ENCODE results near the gene WIPI1. TPM values are rescaled to one million over a fixed set of nuclear protein-coding genes. Genes with fewer than 3 reads are reported as not detected.
A peak's percentile ranks its signal among the peaks of the same experiment; 100 is the strongest.

The WIPI1 gene
- total and polyA plus RNA-seq, 2 of the 13 experiments (the other 11 are each of a cell fraction or from before 2014, with no cell fraction given) = 29.4 to 141 TPM

DNA sequence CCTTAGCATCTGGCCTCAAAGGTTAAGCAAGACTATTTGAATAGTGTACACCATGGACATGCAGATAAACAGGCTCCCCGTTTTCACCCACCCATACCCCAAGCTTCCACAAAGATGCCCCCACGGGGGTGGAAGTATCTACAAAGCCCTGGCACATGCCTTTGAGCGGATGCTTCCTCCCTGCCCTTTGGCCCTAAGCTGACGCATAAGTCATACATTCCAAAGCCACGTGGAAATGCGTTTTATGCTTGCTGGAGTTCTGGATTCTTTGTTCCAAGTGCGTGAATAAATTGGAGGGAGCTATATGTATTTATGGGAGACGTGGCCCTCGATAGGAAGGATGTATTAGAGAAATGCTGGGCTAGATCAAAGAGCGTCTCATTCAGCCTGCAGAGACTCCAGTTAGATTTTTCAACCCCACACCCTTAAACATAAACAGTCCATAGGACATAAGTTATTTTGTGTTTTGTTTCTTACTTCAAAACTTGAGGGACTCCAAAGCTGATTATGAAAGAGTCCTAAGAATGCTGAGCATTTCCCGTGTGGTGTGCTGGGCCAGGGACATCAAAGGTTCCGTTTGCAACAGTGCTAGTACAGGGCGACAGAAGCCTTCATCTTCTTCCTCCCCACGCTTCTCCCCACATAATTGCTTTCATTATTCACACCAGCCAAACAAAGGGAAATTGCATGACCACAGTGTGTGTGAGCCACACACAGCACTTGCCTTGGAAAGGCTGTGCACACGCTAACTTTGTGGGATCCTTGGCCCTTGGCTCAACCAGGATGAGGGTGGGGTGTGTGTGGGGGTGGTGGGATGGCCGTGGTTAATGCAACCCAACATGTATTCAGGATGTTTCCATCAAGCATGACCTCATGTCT, 73.6 kb downstream of the WIPI1 start (continued):
- TF ChIP-seq, protein P1, sequence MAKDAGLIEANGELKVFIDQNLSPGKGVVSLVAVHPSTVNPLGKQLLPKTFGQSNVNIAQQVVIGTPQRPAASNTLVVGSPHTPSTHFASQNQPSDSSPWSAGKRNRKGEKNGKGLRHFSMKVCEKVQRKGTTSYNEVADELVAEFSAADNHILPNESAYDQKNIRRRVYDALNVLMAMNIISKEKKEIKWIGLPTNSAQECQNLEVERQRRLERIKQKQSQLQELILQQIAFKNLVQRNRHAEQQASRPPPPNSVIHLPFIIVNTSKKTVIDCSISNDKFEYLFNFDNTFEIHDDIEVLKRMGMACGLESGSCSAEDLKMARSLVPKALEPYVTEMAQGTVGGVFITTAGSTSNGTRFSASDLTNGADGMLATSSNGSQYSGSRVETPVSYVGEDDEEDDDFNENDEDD (CRISPR knock-in tag; IDR thresholded peaks at IDR 0.05; ENCODE audit: borderline replicate concordance) = peak; percentile 90
- TF ChIP-seq ELF1 (CRISPR knock-in tag; IDR thresholded peaks at IDR 0.05) (peak; percentile 67), ASH2L (IDR thresholded peaks at IDR 0.05; ENCODE audit: insufficient read length, low read depth, low read length) (peak; percentile 99), ZNF598 (CRISPR knock-in tag; IDR thresholded peaks at IDR 0.05; ENCODE audit: borderline replicate concordance) (0 out of 2 replicates have a peak, but pooled peaks have one; percentile 58), ZNF101 (CRISPR knock-in tag; IDR thresholded peaks at IDR 0.05; ENCODE audit: borderline replicate concordance, low read depth) (0 out of 2 replicates have a peak, but pooled peaks have one; percentile 64), ONECUT2 (CRISPR knock-in tag; IDR thresholded peaks at IDR 0.05) (peak; percentile 12; the same call in 1 of the 2 replicates), NFKB2 (CRISPR knock-in tag; IDR thresholded peaks at IDR 0.05; ENCODE audit: borderline replicate concordance) (peak; percentile 52), ZNF891 (CRISPR knock-in tag; IDR thresholded peaks at IDR 0.05) (no peak; the same call in 1 of the 2 replicates), ZNF263 (CRISPR knock-in tag; IDR thresholded peaks at IDR 0.05) (peak; percentile 6), MZF1 (CRISPR knock-in tag; IDR thresholded peaks at IDR 0.05; ENCODE audit: borderline replicate concordance) (no peak), JUND (CRISPR knock-in tag; IDR thresholded peaks at IDR 0.05) (peak; percentile 83), KDM2A (CRISPR knock-in tag; IDR thresholded peaks at IDR 0.05; ENCODE audit: borderline replicate concordance, low read depth) (peak; percentile 64; the same call in 1 of the 2 replicates), ZNF543 (CRISPR knock-in tag; IDR thresholded peaks at IDR 0.05) (peak; percentile 94), ZNF720 (CRISPR knock-in tag; IDR thresholded peaks at IDR 0.05) (no peak)
- TF ChIP-seq, protein P2, sequence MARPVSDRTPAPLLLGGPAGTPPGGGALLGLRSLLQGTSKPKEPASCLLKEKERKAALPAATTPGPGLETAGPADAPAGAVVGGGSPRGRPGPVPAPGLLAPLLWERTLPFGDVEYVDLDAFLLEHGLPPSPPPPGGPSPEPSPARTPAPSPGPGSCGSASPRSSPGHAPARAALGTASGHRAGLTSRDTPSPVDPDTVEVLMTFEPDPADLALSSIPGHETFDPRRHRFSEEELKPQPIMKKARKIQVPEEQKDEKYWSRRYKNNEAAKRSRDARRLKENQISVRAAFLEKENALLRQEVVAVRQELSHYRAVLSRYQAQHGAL (CRISPR knock-in tag; IDR thresholded peaks at IDR 0.05; ENCODE audit: not compliant biosample characterization) = no peak
- TF ChIP-seq, protein P3, sequence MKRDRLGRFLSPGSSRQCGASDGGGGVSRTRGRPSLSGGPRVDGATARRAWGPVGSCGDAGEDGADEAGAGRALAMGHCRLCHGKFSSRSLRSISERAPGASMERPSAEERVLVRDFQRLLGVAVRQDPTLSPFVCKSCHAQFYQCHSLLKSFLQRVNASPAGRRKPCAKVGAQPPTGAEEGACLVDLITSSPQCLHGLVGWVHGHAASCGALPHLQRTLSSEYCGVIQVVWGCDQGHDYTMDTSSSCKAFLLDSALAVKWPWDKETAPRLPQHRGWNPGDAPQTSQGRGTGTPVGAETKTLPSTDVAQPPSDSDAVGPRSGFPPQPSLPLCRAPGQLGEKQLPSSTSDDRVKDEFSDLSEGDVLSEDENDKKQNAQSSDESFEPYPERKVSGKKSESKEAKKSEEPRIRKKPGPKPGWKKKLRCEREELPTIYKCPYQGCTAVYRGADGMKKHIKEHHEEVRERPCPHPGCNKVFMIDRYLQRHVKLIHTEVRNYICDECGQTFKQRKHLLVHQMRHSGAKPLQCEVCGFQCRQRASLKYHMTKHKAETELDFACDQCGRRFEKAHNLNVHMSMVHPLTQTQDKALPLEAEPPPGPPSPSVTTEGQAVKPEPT (CRISPR knock-in tag; IDR thresholded peaks at IDR 0.05; ENCODE audit: low read depth) = no peak; the same call in 1 of the 2 replicates
- TF ChIP-seq, protein P4, sequence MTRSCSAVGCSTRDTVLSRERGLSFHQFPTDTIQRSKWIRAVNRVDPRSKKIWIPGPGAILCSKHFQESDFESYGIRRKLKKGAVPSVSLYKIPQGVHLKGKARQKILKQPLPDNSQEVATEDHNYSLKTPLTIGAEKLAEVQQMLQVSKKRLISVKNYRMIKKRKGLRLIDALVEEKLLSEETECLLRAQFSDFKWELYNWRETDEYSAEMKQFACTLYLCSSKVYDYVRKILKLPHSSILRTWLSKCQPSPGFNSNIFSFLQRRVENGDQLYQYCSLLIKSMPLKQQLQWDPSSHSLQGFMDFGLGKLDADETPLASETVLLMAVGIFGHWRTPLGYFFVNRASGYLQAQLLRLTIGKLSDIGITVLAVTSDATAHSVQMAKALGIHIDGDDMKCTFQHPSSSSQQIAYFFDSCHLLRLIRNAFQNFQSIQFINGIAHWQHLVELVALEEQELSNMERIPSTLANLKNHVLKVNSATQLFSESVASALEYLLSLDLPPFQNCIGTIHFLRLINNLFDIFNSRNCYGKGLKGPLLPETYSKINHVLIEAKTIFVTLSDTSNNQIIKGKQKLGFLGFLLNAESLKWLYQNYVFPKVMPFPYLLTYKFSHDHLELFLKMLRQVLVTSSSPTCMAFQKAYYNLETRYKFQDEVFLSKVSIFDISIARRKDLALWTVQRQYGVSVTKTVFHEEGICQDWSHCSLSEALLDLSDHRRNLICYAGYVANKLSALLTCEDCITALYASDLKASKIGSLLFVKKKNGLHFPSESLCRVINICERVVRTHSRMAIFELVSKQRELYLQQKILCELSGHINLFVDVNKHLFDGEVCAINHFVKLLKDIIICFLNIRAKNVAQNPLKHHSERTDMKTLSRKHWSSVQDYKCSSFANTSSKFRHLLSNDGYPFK (CRISPR knock-in tag; IDR thresholded peaks at IDR 0.05; ENCODE audit: borderline replicate concordance) = peak; percentile 66; the same call in 1 of the 2 replicates
- TF ChIP-seq, protein P5, sequence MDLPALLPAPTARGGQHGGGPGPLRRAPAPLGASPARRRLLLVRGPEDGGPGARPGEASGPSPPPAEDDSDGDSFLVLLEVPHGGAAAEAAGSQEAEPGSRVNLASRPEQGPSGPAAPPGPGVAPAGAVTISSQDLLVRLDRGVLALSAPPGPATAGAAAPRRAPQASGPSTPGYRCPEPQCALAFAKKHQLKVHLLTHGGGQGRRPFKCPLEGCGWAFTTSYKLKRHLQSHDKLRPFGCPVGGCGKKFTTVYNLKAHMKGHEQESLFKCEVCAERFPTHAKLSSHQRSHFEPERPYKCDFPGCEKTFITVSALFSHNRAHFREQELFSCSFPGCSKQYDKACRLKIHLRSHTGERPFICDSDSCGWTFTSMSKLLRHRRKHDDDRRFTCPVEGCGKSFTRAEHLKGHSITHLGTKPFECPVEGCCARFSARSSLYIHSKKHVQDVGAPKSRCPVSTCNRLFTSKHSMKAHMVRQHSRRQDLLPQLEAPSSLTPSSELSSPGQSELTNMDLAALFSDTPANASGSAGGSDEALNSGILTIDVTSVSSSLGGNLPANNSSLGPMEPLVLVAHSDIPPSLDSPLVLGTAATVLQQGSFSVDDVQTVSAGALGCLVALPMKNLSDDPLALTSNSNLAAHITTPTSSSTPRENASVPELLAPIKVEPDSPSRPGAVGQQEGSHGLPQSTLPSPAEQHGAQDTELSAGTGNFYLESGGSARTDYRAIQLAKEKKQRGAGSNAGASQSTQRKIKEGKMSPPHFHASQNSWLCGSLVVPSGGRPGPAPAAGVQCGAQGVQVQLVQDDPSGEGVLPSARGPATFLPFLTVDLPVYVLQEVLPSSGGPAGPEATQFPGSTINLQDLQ (CRISPR knock-in tag; IDR thresholded peaks at IDR 0.05) = peak; percentile 74; the same call in 1 of the 2 replicates

Data from HepG2 (cell line).